HG02885 (cell line): ENCODE measurements around the gene SERPINA10.
"Not testable (repeated sequence)": the region's sequence is repeated elsewhere in the genome, so short reads cannot be mapped to it uniquely, and the experiment has no call there.

Source experiments
- ATAC-seq: cut with Tn5 transposase; IDR thresholded peaks from one replicate; pipeline ENCODE4 v1.9.1; 2021; ENCODE audit warnings: mild to moderate bottlenecking; ENCODE audit not compliant: unreplicated experiment, poor library complexity

Gene SERPINA10

DNA sequence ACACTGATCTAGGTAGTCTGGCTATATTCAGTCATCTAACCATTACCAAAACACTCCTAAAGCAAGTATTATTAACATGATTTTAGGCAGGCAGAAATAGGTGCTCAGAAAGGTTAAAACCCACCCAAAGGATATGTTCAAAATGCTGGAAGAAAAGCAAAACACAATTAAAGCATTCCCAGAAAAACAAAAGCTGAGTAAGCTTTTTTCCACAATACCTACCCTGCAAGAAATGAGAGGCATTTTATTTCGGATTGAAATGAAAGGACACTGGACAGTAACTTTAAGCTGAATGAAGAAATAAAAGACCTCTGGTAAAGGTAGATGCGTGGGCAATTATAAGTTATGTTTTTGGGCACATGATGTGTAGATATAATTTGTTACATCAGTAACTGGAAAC lies 21.8 kb upstream of the SERPINA10 start:
- ATAC-seq, result no peak

DNA sequence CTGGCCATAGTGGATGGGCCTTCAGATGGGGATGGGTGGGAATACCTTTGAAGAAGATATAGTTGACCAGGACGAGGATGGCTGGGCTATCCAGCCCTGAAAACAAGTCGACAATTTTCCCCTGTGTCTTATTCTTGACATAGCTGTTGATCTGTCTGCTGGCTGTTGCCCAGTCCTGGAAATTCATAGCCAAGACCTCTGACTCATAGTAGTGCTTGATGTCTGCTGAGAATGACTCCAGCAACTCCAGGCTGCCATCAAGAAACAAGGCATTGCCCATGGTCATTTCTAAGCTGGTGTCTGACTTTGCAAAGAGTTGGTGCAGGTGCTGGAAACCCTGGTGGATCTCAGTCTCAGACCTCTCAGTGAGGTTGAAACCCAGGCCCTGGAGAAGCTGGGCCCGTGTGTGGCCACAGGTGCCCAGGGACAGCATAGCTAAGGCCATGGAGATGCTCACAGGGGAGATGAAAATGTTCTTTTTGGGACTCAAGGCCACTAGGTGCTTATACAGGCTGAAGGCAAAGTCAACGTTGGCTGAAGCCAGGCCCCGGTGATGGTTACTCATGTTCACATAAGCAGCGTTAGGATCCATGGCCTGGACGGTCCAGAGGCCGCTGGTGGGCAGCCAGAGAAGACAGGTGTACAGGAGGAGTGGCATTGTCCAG lies 21.1 kb upstream of the SERPINA10 start:
- ATAC-seq, result no peak

DNA sequence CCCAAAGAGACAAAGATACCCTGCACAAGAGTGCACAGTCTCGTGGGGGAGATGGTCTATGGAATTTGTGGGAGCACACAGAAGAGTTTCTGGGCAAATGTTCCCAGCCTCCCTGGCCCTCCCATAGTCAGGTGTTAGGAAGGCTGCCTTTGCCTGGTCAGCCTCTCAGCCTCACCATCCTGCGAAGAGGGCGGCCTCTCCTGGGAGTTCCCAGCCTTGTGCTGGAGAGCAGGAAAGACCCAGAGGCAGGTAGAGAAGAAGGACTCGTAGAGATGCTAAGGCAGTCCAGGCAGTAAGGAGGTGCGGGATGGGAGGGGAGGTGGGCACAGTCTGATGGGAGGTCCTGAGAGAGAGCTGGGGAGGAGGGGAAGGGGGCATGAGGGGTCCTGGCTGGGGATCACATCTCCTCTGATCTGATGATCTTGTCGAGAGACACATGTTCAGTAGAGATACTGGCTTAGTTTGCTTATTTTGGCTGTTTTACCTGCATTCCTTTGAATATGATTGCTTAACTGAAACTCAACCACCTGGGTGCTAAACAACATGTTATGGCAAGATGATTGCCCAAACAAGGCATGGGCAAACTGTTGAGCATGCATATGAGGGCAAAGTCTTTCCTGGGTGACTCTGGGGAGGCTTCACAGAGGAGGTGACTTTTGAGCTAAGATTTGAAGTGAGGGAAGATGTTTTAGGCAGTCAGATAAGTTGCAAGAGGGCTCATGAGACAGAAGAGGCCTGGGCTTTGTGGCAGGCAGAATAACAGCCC lies 19.6 kb upstream of the SERPINA10 start:
- no peak for ATAC-seq

DNA sequence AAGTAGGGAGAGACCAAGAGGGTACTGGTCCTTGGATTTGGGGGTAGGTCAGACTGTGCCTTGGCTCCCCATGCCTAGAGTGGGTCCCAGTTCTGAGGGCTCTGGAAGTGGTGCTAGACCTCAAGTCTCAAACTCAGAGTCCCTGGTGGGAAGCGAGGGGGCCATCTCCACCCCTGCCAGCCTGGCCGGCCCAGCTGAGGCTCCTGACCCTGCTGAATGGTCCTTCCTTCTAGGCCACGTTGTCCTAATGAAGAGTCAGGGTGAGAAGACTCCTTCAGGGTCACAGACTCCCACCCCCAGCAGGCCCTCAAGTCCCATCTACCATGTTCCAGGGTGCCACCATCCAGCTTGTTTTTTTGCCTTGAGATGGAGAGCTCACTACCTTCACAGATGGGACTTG lies 17.2 kb upstream of the SERPINA10 start:
- no peak for ATAC-seq

DNA sequence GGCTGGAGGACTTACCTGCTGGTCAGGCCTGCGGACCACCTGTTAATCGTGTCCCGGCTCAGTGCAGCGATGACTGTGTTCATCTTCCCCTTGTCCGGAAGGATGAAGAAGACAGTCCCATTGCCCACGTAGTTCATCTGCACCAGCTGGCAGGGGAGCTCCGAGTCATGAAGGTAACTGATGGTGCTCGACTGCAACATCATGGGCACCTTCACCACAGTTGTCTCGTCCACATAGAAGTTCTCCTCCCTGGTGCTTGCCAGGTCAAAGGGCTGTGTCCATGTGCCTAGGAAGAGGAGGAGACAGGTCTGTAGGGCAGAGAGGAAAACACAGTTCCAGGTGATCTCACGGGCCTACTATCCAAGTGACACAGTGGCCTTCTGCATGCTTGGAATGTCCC lies 16.7 kb upstream of the SERPINA10 start:
- ATAC-seq, result no peak

DNA sequence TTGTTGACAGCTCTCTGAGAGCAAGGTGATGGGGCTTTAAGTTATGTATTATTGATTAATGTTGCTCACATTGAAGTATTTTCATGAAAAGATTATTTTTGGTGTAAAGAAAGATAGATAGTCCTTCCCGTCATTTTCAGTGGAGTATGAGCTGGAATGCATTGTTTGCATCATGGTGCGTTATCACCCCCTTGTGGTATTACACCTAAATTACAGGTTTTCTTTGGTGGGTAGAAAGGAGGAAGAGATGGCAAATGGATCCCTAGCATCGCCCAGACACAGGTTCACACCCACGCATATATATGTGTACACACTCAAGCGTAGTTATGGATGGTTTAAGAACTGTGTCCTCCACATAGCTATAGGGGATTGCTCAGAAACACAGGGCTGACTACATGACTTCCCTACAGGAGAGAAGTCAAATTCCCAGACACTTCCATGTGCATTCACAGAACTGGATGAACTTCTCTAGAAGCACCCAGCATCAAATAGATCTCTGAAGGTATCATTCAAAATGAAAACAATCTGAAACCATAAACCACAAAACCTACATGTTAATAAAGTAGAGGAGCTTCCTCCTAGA lies 14.4 kb upstream of the SERPINA10 start:
- no peak for ATAC-seq

DNA sequence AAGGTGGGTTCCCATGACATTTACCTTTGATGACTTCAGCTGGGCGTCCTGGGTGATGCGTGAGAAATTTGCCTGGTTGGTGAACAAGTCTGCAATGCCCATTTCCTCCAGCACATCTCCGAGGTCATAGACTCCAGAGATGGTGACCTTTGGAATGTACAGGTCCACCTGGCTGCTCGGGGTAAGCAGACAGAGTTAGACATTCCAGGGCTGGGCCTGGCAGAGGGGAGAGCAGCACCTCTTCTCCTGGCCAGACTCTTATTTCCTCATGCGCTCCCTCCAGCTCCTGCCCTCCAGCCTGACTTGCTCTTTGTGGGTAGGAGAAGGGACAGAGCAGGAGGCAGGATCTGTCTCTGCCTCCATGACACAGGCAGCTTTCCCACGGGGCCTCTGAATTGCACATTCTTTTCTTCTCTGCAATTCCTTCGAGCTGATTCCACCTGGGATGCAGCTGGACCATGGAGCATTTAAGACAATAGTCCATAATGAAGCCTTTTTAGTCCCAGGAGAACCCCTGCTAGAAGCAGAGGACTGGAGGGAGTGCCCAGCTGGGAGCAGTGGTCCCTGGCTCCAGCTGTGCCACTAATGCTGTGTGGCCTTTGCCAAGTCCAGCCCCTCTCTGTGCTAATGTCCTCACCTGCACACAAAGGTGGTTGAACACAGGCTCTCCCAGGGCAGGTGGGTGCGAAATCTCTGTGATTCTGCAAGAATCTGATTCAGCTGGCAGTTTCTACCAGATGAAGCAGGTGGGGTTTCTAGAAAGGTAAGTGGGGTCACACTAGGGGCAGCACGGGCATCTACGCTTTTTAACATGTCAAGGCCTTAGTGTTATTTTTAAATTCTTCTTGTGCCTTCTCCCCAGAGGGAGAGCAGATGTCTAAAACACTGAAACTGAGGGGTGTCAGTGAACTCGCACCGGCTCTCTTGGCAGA lies 13.2 kb upstream of the SERPINA10 start:
- ATAC-seq, result no peak

DNA sequence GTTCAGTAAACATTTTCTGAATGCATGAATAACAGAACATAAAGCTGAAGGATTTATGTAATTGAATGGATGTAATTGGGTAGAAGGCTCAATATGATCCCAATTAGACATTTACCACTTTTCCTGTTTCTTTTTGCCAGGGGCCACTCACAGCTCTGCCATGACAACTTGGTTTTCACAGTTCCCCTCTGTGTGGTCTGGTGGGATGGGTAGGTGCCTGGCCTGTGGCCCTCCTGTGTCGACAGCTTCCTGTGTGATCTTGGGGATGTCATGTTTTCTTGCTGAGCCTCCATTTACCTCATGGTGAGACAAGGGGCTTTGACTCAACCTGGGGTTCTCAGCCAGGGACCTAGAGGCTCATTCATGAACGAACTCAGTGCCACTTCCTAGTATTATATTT lies 12.6 kb upstream of the SERPINA10 start:
- no peak for ATAC-seq

DNA sequence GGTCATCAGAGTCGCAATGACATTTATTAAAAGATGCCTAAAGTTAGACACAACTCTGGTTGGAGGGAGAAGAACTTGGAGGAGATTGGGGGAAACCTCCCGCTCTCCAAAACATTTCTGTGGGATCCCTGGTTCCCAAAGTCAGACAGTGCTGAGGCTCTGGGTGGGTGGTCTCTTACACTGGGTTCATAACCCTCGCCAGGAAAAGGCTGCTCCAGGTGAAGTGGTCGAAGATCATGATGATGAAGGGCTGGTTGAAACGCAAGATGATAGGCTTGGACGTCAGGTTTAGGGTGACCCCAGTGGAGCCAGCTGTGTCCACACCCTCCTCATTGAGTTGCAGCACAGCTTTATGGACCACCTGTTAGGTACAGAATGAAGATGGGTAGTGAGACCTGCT lies 11.2 kb upstream of the SERPINA10 start:
- no peak for ATAC-seq

DNA sequence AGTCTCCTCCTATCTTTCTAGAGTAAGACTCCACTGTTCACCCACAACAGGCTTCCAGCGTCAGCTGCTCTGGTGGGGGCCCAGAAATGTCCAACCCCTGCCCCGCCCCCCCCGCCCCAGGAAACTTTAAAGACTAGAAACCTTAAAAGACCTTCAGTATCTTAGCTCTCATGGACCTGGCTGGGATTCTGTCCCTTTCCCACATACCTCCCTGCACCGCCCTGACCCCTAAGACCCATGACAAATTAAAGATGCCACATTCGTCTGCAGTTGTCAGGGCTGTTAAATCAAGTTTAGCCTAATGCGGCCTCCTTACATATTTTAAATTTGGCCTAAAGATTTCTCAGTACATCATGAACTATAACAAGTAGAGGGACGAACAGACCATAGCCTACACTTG lies 10.0 kb upstream of the SERPINA10 start:
- no peak for ATAC-seq

DNA sequence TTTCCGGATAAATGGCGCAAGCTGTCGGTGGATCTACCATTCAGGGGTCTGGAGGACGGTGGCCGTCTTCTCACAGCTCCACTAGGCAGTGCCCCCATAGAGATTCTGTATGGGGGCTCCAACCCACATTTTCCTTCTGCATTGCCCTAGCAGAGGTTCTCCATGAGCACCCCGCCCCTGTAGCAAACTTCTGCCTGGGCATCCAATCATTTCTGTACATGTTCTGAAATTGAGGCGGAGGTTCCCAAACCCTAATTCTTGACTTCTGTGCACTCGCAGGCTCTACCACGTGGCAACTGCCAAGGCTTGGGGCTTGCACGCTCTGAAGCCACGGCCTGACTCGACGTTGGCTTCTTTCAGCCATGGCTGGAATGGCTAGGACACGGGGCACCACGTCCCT lies 5.1 kb upstream of the SERPINA10 start:
- no peak for ATAC-seq

DNA sequence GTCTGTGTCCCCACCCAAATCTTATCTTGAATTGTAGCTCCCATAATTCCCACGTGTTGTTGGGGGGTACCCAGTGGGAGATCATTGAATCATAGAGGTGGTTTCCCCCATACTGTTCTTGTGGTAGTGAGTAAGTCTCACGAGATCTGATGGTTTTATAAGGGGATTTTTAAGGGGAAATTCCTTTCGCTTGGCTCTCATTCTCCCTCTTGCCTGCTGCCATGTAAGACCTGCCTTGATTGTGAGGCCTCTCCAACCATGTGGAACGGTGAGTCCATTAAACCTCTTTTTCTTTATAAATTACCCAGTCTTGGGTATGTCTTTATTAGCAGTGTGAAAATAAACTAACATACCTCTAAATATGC lies 3.1 kb upstream of the SERPINA10 start:
- ATAC-seq, result not testable (repeated sequence)

DNA sequence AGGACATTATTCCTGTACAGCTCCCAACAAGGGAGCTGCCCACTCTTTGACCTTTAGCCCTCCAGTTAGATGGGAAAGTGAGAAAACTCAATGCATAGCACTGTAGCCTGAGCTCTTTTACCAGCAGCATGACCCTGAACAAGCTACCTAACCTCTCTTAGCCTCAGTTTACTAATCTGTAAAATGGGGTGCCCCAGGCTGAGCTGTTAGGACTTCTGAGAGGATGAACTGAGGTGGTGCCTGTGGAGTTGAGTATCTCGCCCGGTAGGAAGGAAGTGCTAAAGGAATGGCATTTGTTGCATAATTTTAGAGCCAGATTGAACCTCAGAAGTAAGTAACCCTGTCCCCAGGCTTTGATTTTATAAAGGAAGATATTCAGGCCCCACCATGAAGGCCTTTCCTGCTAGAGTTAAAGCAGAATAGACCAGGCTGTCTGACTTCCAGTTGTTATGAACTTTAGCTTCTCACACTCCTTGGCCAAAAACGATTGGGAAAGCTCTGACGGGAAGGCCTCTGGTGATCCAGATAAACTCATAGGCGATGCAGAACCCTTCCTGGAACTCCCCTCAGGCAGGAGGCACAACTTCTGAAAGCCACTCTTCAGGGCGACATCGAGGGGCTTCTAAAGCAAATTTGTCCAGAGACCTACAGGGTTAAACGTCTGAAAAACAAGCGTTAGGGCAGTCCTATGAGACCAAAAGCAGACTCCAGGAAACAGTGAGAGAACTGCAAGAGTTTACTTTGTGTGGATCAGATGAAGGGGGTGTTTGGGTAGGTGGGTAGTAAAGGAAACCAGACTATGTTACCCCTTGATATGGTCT lies 2.5 kb upstream of the SERPINA10 start:
- ATAC-seq, result no peak

DNA sequence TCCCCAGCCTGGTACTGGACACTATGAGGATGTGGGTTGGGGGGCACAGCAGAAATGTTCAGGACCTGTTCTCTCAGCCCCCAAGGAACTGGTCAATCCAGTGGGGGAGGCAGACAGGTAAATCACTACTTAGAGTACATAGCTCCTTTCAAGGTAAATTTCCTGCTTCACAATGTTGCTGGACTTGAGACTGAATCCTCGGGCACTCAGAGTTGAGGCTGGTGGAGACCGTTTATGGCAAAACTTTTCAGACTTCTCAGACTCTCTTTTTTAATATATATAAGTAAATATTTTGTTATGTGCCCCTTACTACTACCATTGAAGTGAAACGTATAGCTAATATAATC lies 483 bp upstream of the SERPINA10 start:
- no peak for ATAC-seq

DNA sequence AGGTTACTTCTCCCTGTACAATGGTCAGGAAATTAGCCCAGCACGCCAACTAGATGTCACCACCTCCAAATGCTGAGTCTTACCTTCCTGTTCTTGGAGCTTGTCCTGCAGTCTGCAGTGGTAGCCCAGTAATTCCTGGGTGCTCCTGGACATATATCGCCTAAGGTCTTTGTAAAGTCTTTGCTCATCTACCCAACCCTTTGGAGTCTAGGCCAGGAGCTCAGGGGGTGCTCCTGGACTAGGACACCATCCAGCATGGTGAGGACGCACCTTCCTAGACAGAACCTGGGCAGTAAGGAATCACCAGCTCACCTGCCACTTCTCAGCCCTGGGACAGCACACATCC lies 569 bp downstream of the SERPINA10 start:
- ATAC-seq, result no peak

DNA sequence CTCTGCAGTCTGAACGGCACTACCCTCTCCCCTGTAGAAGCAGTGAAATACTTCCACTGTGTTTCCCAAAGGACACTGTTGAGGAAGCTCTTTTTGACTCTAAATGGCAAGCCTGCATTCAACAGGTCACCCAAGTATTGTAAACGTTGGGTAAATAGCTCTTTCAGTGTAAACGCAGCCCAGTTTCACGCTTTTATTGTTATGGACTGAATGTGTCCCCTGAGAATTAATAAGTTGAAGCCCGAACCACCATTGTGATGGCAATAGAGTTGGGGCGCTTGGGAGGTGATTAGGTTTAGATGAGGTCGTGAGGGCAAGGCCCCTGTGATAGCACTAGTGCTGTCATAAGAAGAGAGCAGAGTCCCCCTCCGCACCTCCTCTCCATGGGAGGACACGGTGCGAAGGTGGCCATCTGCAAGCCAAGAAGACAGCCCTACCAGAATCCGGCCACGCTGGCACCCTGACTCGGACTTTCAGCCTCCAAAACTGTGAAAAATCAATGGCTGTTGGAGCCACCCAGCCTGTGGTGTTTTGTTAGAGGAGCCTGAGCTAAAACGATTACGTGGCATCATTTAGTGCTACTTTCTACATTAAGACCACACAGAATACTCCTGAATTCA lies 1.1 kb downstream of the SERPINA10 start:
- ATAC-seq, result no peak

DNA sequence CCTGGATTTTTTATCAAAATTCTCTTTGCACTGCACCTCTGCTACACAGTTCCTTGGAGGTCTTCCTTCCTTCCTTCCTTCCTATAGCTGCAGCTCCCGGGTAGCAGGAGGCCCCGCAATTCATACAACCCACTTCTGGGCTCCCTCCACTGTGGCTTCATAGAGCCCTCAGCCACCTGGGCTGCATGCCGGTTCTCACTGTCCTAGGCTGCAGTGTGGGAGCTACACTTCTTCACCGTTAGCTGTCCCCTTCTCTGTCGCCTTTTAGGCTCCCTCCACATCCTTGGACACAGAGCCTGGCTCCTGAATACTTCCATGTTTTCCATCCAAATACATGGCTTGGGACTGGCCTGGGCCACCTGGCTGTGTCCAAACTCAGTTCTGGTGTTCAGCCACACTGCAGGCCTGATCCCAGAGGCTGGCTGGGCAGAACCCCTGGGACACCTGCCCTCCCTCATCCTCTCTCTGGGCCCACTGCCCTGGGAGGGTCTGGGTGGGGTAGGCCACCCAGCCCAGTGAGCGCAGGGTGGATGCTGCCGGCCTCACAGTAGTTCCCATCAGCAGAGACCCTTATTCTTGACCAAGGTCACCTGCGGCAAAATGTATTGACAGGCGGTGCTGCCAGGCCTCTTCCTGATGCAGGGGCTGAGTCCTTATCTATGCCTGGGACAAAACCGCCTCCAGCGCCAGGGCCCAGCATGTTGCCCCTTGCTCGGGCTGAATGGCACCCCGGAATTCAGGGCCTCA lies 1.7 kb downstream of the SERPINA10 start:
- ATAC-seq, result no peak

DNA sequence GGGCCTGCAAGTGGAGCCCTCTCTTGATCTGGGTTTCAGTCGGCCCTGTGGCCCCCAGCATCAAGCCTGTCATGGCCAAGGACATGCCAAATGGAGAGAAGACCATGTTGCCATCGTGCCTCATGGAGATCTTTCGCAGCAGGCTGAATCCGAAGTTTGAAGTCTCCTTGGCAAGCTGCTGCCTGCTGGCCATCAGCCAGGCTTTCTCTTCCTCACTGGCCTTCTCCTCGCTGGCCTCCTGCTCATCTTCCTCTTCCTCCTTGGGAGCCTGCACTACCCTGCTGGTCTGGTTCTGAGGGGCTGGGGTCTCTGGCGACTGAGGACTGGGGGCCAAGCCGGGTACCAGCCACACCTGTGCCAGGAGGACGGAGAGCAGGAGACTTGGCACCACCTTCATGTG lies 2.9 kb downstream of the SERPINA10 start:
- no peak for ATAC-seq
